Sciatic nerve (tissue), 2 donors: Measurements from ENCODE around the gene PCDHB6. TPM values are rescaled to one million over a fixed set of nuclear protein-coding genes. Genes with fewer than 3 reads are reported as not detected.
A peak's percentile ranks its signal among the peaks of the same experiment; 100 is the strongest.
"Not testable (repeated sequence)": the region's sequence is repeated elsewhere in the genome, so short reads cannot be mapped to it uniquely, and the experiment has no call there.

Experiments used
- ATAC-seq: fragments of 200-7000 bp; cut with Tn5 transposase; one replicate; pipeline ENCODE4 v1.9.1; 2020; ENCODE audit warnings: mild to moderate bottlenecking, moderate library complexity
- DNase-seq: peaks from one replicate; pipeline ENCODE4 v3.0.0-alpha.2; 2020; ENCODE audit warnings: low spot score
- intact Hi-C: fragments of 100-400 bp; cut with DNase I; formaldehyde crosslinking; loops from one replicate; pipeline ENCODE4 v1.14.2; 2022
- total RNA-seq: library from RNA; stranded (reverse); fragmentation: NEBNext Ultra II Directional; extraction: Animal tissue kit (Norgen Biotek cat#: 25700); gene quantifications from one replicate; pipeline ENCODE4 v1.2.1, GENCODE V29; 2021
- donor health status: DM: no; HTN: no; CAD: no.
- donor health status: DM: no; HTN: no; CAD: no.

The PCDHB6 gene
- total RNA-seq = 2.4 TPM

DNA sequence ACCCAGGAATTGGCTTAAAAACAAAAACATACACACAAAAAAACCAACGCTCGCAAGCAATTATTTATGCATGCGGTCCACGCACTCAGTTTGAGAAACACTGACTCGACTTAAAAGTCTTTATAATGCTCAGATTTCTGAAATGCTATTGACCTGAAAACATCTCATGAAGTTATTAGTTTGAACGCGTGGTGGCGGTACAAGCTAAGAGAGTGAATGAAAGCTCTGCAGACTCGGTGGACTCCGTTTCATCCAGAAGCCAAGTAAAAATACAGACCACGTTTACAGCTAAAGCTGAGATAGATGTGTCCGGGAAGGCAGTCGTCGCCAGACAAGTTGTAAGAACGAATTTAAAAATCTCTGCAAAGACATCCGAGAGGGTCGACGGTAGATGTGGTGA lies at the start of gene PCDHB6:
Gene PCDHB6, plus strand, starts transcription at position 246 of the 400 bp plus-strand sequence. CDS start 201 bp downstream, outside the sequence.
- ATAC-seq = no peak

DNA sequence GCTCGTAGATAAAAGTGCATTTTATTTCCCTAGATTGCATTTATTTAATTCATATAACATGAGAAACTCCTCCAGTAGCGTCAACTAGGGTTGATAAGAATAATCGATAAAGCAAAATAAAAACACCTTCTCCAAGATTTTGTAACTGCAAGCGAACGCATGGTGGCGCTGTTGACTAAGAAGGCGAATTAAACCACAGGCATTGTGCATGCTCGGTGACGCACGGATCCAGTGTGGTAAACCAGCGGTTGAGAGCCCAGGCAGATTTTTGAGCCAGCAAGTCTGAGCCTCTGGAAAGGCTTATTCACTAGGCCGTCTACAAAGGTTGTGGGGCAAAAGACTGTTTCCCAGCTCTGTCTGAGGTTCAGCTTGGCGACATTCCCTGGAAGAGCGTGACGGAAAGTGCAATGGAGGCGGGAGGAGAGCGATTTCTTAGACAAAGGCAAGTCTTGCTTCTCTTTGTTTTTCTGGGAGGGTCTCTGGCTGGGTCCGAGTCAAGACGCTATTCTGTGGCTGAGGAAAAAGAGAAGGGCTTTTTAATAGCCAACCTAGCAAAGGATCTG lies 49.5 kb upstream of the PCDHB6 start, which contains the start of gene PCDHB3:
Gene PCDHB3, plus strand, starts transcription at position 231 of the 563 bp plus-strand sequence. Its CDS starts 177 bp downstream, at position 408.
- peak; percentile 52 for ATAC-seq
- intact Hi-C loops = no loop called here

More for the DNA sequence above, at the start of gene PCDHB6:
- no peak for DNase-seq
- intact Hi-C loops = no loop called here

DNA sequence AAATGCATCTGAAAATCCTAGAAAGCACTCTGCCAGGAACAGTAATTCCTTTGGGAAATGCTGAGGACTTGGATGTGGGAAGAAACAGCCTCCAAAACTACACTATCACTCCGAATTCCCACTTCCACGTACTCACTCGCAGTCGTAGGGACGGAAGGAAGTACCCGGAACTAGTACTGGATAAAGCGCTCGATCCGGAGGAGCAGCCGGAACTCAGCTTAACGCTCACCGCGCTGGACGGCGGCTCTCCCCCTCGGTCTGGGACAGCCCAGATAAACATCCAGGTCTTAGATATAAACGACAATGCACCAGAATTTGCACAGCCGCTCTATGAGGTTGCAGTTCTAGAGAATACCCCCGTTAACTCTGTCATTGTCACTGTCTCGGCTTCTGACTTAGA lies 48.8 kb upstream of the PCDHB6 start:
- no peak for DNase-seq
- intact Hi-C loops = no loop called here
- ATAC-seq = no peak

More for the DNA sequence above, 49.5 kb upstream of the PCDHB6 start, which contains the start of gene PCDHB3:
- DNase-seq = peak; percentile 73

DNA sequence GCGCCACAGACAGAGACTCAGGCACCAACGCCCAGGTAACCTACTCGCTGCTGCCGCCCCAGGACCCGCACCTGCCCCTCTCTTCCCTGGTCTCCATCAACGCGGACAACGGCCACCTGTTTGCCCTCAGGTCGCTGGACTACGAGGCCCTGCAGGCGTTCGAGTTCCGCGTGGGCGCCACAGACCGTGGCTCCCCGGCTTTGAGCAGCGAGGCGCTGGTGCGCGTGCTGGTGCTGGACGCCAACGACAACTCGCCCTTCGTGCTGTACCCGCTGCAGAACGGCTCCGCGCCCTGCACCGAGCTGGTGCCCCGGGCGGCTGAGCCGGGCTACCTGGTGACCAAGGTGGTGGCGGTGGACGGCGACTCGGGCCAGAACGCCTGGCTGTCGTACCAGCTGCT lies 47.8 kb upstream of the PCDHB6 start:
- intact Hi-C loops, ATAC-seq, DNase-seq: not testable (repeated sequence)

DNA sequence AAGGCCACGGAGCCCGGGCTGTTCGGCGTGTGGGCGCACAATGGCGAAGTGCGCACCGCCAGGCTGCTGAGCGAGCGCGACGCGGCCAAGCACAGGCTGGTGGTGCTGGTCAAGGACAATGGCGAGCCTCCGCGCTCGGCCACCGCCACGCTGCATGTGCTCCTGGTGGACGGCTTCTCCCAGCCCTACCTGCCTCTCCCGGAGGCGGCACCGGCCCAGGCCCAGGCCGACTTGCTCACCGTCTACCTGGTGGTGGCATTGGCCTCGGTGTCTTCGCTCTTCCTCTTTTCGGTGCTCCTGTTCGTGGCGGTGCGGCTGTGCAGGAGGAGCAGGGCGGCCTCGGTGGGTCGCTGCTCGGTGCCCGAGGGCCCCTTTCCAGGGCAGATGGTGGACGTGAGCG lies 47.4 kb upstream of the PCDHB6 start:
- intact Hi-C loops, ATAC-seq, DNase-seq: not testable (repeated sequence)

DNA sequence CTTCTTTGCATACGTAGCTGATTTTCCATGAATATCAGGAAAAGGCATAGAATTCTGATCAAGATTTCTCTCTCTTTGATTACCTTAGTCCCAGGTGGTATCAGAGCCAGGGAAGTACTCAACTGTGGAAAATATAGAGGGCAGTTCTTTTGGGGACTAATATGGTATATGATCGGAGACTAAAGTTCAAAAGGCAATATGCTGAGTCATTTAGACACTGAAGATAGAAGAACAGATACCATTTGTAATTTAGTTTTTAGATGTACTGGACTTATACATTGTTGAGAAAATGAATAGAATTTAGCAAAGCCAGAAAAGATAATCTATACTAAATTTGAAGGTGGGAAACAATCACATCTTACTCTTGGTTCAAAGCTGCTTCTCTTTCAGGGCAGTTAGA lies 44.5 kb upstream of the PCDHB6 start:
- ATAC-seq (no peak), DNase-seq (no peak)
- intact Hi-C loops = no loop called here

DNA sequence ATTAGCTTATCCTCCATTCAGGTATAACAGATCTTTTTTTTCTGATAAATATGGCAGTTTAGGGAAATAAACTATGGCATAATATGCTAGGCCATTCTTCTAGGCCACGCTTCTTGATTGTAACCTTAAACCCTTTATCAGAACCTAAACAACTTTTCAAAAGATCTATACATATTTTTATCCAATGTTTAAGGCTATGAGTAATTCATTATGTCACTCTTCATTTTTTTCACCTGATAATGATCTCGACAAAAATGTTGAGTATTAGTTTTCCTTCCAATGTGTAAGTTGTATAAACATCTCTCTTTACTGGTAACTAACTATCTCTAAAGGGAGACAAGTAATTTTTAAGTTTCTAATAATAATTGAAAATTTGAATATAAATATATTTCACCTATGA lies 30.6 kb upstream of the PCDHB6 start:
- intact Hi-C loops = no loop called here
- ATAC-seq (no peak), DNase-seq (no peak)

DNA sequence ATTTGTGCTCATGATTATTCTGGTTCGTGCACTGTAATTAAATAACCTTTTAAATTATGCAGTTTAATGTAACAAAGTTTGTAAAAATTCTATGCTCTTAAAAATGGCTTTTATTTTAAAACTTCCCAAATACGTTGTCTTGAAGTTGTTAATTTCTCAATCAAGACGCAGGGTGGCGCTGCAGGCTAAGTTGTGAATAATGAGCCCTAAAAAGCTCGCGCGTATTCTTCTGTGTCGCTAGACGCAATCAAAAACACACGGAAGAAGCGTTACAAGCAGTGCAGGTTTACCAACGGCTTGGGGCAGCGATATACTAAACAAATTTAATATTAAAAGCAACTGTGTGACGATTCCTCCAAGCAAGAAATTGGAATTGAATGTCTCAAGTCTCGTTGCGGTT lies 28.3 kb upstream of the PCDHB6 start, which contains the start of gene PCDHB4:
Gene PCDHB4, plus strand, starts transcription at position 256 of the 400 bp plus-strand sequence. CDS start 181 bp downstream, outside the sequence.
- DNase-seq (peak; percentile 68), ATAC-seq (peak; percentile 70)
- intact Hi-C loops = no loop called here

DNA sequence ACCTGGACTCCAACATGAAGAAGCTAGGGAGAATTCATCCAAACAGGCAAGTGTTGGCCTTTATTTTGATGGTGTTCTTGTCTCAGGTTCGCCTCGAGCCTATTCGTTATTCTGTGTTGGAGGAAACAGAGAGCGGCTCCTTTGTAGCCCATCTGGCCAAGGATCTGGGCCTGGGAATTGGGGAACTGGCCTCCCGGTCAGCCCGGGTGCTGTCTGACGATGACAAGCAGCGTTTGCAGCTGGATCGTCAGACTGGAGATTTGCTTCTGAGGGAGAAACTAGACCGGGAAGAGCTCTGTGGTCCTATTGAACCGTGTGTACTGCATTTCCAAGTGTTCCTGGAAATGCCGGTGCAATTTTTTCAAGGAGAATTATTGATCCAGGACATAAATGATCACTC lies 27.9 kb upstream of the PCDHB6 start:
- intact Hi-C loops = no loop called here
- DNase-seq = no peak
- peak; percentile 67 for ATAC-seq

DNA sequence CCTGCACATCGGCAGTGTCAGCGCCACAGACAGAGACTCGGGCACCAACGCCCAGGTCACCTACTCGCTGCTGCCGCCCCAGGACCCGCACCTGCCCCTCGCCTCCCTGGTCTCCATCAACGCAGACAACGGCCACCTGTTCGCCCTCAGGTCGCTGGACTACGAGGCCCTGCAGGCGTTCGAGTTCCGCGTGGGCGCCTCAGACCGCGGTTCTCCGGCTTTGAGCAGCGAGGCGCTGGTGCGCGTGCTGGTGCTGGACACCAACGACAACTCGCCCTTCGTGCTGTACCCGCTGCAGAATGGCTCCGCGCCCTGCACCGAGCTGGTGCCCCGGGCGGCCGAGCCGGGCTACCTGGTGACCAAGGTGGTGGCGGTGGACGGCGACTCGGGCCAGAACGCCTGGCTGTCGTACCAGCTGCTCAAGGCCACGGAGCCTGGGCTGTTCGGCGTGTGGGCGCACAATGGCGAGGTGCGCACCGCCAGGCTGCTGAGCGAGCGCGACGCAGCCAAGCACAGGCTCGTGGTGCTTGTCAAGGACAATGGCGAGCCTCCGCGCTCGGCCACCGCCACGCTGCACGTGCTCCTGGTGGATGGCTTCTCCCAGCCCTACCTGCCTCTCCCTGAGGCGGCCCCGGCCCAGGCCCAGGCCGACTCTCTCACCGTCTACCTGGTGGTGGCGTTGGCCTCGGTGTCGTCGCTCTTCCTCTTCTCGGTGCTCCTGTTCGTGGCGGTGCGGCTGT lies 26.3 kb upstream of the PCDHB6 start:
- ATAC-seq, intact Hi-C loops: not testable (repeated sequence)

DNA sequence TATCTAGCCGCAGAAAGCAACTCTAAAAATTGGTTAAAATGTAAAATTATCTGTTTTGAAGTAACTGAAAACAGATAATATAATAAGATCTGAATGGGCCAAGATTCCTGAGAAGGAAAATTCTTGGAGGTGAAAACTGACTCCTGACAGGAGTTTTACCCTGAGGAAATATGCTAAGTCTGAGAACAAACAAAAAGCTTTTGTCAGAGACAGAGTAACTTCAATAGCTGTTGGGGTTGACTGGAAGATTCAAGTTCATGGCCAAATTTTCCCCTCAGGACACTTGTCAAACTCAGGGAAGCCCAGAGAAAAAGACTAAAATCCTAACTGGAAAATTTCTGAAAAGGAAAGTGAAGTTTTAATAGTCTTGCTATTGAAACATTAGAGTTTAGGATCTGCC lies 22.6 kb upstream of the PCDHB6 start:
- DNase-seq = no peak
- ATAC-seq = no peak
- intact Hi-C loops = no loop called here

More for the DNA sequence above, 26.3 kb upstream of the PCDHB6 start:
- not testable (repeated sequence) for DNase-seq

DNA sequence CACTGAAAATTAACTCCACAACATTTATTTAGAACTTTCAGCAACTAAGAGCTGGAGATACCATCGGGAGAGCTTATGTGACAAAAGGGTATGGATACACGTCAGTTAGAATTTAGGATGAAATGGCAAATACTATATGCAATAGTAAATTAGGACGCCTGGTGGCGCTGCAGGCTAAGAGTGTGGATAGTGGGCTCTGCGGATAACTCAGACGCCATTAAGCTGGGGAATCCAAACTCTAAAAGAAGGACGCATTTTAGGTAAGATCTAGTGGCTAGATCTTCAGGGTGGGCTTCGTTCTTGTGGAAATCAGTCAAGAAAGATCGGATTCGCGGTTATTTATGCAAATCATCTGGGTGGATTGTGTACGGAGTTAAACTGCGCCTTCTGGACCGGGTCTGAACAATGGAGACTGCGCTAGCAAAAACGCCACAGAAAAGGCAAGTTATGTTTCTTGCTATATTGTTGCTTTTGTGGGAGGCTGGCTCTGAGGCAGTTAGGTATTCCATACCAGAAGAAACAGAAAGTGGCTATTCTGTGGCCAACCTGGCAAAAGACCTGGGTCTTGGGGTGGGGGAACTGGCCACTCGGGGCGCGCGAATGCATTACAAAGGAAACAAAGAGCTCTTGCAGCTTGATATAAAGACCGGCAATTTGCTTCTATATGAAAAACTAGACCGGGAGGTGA lies 14.7 kb upstream of the PCDHB6 start, which contains the start of gene PCDHB5:
Gene PCDHB5, plus strand, starts transcription at position 177 of the 688 bp plus-strand sequence. Its CDS starts 229 bp downstream, at position 406.
- peak; percentile 38 for ATAC-seq
- no peak for DNase-seq
- intact Hi-C loops = no loop called here

DNA sequence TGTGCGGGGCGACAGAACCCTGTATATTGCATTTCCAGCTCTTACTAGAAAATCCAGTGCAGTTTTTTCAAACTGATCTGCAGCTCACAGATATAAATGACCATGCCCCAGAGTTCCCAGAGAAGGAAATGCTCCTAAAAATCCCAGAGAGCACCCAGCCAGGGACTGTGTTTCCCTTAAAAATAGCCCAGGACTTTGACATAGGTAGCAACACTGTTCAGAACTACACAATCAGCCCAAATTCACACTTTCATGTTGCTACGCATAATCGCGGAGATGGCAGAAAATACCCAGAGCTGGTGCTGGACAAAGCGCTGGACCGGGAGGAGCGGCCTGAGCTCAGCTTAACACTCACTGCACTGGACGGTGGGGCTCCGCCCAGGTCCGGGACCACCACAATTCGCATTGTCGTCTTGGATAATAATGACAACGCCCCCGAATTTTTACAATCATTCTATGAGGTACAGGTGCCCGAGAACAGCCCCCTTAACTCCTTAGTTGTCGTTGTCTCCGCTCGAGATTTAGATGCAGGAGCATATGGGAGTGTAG lies 14.1 kb upstream of the PCDHB6 start:
- no peak for ATAC-seq
- intact Hi-C loops = no loop called here

DNA sequence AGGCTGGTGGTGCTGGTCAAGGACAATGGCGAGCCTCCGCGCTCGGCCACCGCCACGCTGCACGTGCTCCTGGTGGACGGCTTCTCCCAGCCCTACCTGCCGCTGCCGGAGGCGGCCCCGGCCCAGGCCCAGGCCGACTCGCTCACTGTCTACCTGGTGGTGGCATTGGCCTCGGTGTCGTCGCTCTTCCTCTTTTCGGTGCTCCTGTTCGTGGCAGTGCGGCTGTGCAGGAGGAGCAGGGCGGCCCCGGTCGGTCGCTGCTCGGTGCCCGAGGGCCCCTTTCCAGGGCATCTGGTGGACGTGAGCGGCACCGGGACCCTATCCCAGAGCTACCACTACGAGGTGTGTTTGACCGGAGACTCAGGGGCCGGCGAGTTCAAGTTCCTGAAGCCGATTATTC lies 12.5 kb upstream of the PCDHB6 start:
- intact Hi-C loops, DNase-seq, ATAC-seq: not testable (repeated sequence)

More for the DNA sequence above, 14.1 kb upstream of the PCDHB6 start:
- DNase-seq = no peak

DNA sequence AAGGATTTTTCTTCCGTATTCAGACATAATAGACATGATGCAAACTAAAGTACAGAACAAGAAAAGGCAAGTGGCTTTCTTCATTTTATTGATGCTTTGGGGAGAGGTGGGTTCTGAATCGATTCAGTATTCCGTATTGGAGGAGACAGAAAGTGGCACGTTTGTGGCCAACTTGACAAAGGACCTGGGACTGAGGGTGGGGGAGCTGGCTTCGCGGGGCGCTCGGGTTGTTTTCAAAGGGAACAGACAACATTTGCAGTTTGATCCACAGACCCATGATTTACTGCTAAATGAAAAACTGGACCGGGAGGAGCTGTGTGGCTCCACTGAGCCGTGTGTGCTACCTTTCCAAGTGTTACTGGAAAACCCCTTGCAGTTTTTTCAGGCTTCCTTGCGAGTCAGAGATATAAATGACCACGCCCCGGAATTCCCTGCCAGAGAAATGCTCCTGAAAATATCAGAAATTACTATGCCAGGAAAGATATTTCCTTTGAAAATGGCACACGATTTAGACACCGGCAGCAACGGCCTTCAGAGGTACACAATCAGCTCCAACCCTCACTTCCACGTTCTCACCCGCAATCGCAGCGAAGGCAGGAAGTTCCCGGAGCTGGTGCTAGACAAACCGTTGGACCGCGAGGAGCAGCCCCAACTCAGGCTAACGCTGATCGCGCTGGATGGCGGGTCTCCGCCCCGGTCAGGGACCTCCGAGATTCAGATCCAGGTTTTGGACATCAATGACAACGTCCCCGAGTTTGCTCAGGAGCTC lies 551 bp downstream of the PCDHB6 start:
- intact Hi-C loops = no loop called here
- DNase-seq = no peak
- ATAC-seq = no peak

DNA sequence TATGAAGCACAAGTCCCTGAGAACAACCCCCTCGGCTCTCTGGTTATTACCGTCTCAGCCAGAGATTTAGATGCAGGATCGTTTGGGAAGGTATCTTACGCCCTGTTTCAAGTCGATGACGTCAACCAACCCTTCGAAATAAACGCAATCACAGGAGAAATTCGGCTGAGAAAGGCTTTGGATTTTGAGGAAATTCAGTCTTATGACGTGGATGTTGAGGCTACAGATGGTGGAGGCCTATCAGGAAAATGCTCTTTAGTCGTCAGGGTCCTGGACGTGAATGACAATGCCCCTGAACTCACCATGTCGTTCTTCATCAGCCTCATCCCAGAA lies 1.1 kb downstream of the PCDHB6 start:
- intact Hi-C loops = no loop called here
- no peak for DNase-seq
- no peak for ATAC-seq

DNA sequence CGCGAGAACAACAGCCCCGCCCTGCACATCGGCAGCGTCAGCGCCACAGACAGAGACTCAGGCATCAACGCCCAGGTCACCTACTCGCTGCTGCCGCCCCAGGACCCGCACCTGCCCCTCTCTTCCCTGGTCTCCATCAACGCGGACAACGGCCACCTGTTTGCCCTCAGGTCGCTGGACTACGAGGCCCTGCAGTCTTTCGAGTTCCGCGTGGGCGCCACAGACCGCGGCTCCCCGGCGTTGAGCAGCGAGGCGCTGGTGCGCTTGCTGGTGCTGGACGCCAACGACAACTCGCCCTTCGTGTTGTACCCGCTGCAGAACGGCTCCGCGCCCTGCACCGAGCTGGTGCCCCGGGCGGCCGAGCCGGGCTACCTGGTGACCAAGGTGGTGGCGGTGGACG lies 1.8 kb downstream of the PCDHB6 start:
- intact Hi-C loops, ATAC-seq, DNase-seq: not testable (repeated sequence)

DNA sequence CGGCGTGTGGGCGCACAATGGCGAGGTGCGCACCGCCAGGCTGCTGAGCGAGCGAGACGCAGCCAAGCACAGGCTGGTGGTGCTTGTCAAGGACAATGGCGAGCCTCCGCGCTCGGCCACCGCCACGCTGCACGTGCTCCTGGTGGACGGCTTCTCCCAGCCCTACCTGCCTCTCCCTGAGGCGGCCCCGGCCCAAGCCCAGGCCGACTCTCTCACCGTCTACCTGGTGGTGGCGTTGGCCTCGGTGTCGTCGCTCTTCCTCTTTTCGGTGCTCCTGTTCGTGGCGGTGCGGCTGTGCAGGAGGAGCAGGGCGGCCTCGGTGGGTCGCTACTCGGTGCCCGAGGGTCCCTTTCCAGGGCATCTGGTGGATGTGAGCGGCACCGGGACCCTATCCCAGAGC lies 2.2 kb downstream of the PCDHB6 start:
- ATAC-seq, DNase-seq, intact Hi-C loops: not testable (repeated sequence)
